ENCODE data around the gene NAXE.
A peak's percentile ranks its signal among the peaks of the same experiment; 100 is the strongest.

NAXE gene

GRCh38 chr1:156579472-156579871, 12.1 kb upstream of the NAXE start, which contains the start of gene TTC24:
Gene TTC24, plus strand, starts transcription at chr1:156579723. Its CDS starts 1,642 bp downstream, at chr1:156581365.
- Histone ChIP-seq H3K4ac (ENCODE audit: low read depth in 1 of 2, low read length in 2 of 2) (no peak within 1 kb of the TSS), H3K79me1 (replicated peaks; ENCODE audit: low read length, poor library complexity, severe bottlenecking) (no peaks in the 10 kb centered on the region), H2BK120ac (ENCODE audit: low read depth, low read length) (no peak within 1 kb of the TSS), H3K9me3 (ENCODE audit: control insufficient read depth, low read length) (no peaks in the 10 kb centered on the region), H3K36me3 (ENCODE audit: control insufficient read depth in 1 of 2, insufficient read depth in 2 of 2, low read depth in 1 of 2, low read length in 2 of 2) (no peaks in the 10 kb centered on the region), H2BK15ac (ENCODE audit: low read depth, poor library complexity, severe bottlenecking) (no peak within 1 kb of the TSS), H2AK5ac (ENCODE audit: low read length, severe bottlenecking) (no peak within 1 kb of the TSS), H3K23ac (ENCODE audit: low read length in 2 of 2) (no peak within 1 kb of the TSS), H3K27me3 (ENCODE audit: control insufficient read depth in 1 of 2, insufficient read depth in 1 of 2, low read length in 2 of 2) (peaks cover 11 to 29% of the 10 kb centered on the region in 2 experiments), H3K4me3 (ENCODE audit: insufficient read depth in 1 of 2, low read depth in 1 of 2, low read length in 2 of 2) (no peak within 1 kb of the TSS), H3K4me1 (ENCODE audit: control insufficient read depth, insufficient read depth, low read depth, low read length) (peaks cover 5% of the 10 kb centered on the region), H2AFZ (ENCODE audit: low read depth, low read length) (no peak within 1 kb of the TSS), H4K8ac (ENCODE audit: low read length) (no peak within 1 kb of the TSS), H3K18ac (ENCODE audit: low read depth in 1 of 2, low read length in 2 of 2) (no peak within 1 kb of the TSS), H2BK12ac (ENCODE audit: low read length in 2 of 2) (no peak within 1 kb of the TSS), H3K9ac (ENCODE audit: low read length) (no peak within 1 kb of the TSS), H2BK5ac (ENCODE audit: low read depth, low read length, poor library complexity, severe bottlenecking) (no peak within 1 kb of the TSS), H3K14ac (ENCODE audit: low read length in 2 of 2) (no peak within 1 kb of the TSS), H3K27ac (ENCODE audit: low read length, poor library complexity, severe bottlenecking) (no peak within 1 kb of the TSS), H4K91ac (ENCODE audit: low read length) (no peak within 1 kb of the TSS), H3K4me2 (ENCODE audit: low read length, poor library complexity, severe bottlenecking) (no peak within 1 kb of the TSS)
- WGBS, result 75% methylated on average over 5 of the region's 5 CpGs
- no peak for DNase-seq

DNA sequence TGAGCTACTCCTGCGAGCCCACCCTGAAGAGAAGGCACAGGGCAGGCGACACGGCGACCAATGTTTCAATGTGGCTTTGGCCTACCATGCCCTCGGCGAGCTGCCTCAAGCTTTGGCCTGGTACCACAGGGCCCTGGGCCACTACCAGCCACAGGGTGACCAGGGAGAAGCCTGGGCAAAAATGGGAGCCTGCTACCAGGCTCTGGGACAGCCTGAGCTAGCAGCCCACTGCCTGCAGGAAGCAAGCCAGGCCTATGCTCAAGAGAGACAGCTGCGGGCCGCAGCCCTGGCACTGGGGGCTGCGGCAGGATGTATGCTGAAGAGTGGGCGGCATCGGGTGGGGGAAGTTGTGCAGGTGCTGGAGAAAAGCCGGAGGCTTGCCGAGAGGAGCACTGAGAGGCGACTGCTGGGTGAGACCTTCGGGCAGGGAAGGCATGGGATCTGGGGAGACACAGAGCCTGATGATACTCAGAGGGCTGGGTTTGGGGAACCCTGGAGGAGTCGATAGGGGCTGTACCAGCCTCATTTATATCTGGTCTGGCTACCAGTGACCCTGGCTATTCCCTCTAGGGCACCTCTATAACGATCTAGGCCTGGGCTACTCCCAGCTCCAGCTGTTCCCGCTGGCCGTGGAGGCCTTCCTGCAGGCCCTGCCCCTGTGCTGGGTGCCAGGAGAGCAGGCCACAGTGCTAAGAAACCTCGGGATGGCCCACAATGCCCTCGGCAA, 9.8 kb upstream of the NAXE start:
- Histone ChIP-seq H3K4ac (ENCODE audit: low read depth in 1 of 2, low read length in 2 of 2) (no peak overlapping the region), H2AK5ac (ENCODE audit: low read length, severe bottlenecking) (no peak overlapping the region), H2BK120ac (ENCODE audit: low read depth, low read length) (no peak overlapping the region), H4K91ac (ENCODE audit: low read length) (no peak overlapping the region), H4K8ac (ENCODE audit: low read length) (no peak overlapping the region), H3K27ac (ENCODE audit: low read length, poor library complexity, severe bottlenecking) (no peak overlapping the region), H3K79me1 (replicated peaks; ENCODE audit: low read length, poor library complexity, severe bottlenecking) (no peaks in the 10 kb centered on the region), H3K9ac (ENCODE audit: low read length) (no peak overlapping the region), H3K14ac (ENCODE audit: low read length in 2 of 2) (no peak overlapping the region), H3K4me1 (ENCODE audit: control insufficient read depth, insufficient read depth, low read depth, low read length) (peaks cover 7% of the 10 kb centered on the region), H3K23ac (ENCODE audit: low read length in 2 of 2) (no peak overlapping the region), H2AFZ (ENCODE audit: low read depth, low read length) (no peak overlapping the region), H3K9me3 (ENCODE audit: control insufficient read depth, low read length) (no peaks in the 10 kb centered on the region), H3K18ac (ENCODE audit: low read depth in 1 of 2, low read length in 2 of 2) (no peak overlapping the region), H2BK12ac (ENCODE audit: low read length in 2 of 2) (no peak overlapping the region), H3K36me3 (ENCODE audit: control insufficient read depth in 1 of 2, insufficient read depth in 2 of 2, low read depth in 1 of 2, low read length in 2 of 2) (no peaks in the 10 kb centered on the region), H2BK15ac (ENCODE audit: low read depth, poor library complexity, severe bottlenecking) (no peak overlapping the region), H3K27me3 (ENCODE audit: control insufficient read depth in 1 of 2, insufficient read depth in 1 of 2, low read length in 2 of 2) (peaks cover 11 to 34% of the 10 kb centered on the region in 2 experiments), H3K4me2 (ENCODE audit: low read length, poor library complexity, severe bottlenecking) (no peak overlapping the region), H2BK5ac (ENCODE audit: low read depth, low read length, poor library complexity, severe bottlenecking) (no peak overlapping the region), H3K4me3 (ENCODE audit: insufficient read depth in 1 of 2, low read depth in 1 of 2, low read length in 2 of 2) (no peak overlapping the region)
- no peak for DNase-seq
- WGBS, result 87% methylated on average over 21 of the region's 21 CpGs

DNA sequence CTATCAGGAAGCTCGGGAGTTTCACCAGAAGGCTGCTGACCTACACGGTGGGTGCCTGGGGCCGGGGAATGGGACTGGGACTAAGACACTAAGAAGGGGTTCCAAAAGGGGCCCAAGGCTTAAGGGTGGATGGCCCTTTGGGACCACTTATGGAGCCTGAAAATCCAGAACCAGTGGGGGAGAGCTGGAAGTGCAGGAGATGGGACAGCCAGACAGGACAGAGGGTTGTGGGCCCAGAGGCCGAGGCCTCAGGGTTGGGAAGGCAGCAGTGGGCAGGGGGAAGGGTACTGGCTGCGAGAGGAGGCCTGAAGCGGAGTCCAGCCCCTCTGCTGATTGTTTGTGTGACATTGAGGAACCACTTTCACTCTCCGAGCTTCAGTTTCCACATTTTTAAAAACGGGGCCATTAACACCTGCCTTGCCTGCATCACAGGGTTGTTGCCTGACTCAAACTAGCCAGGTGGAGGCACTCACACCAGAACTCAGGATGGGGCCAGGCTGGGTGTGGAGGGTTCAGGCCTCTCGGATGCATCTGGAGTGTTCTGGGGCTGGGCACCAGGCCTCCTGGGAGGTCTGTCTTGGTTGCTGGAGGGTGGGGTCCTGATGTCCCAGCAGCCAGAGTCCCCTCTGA, 9.1 kb upstream of the NAXE start:
- Histone ChIP-seq H3K36me3 (ENCODE audit: control insufficient read depth in 1 of 2, insufficient read depth in 2 of 2, low read depth in 1 of 2, low read length in 2 of 2) (no peaks in the 10 kb centered on the region), H2AFZ (ENCODE audit: low read depth, low read length) (no peak overlapping the region), H3K9ac (ENCODE audit: low read length) (no peak overlapping the region), H3K79me1 (replicated peaks; ENCODE audit: low read length, poor library complexity, severe bottlenecking) (no peaks in the 10 kb centered on the region), H2AK5ac (ENCODE audit: low read length, severe bottlenecking) (no peak overlapping the region), H3K27ac (ENCODE audit: low read length, poor library complexity, severe bottlenecking) (no peak overlapping the region), H3K9me3 (ENCODE audit: control insufficient read depth, low read length) (no peaks in the 10 kb centered on the region), H2BK5ac (ENCODE audit: low read depth, low read length, poor library complexity, severe bottlenecking) (no peak overlapping the region), H2BK120ac (ENCODE audit: low read depth, low read length) (no peak overlapping the region), H3K4me1 (ENCODE audit: control insufficient read depth, insufficient read depth, low read depth, low read length) (peaks cover 7% of the 10 kb centered on the region), H3K4ac (ENCODE audit: low read depth in 1 of 2, low read length in 2 of 2) (no peak overlapping the region), H3K18ac (ENCODE audit: low read depth in 1 of 2, low read length in 2 of 2) (no peak overlapping the region), H2BK12ac (ENCODE audit: low read length in 2 of 2) (no peak overlapping the region), H4K91ac (ENCODE audit: low read length) (no peak overlapping the region), H3K4me2 (ENCODE audit: low read length, poor library complexity, severe bottlenecking) (no peak overlapping the region), H4K8ac (ENCODE audit: low read length) (no peak overlapping the region), H2BK15ac (ENCODE audit: low read depth, poor library complexity, severe bottlenecking) (no peak overlapping the region), H3K23ac (ENCODE audit: low read length in 2 of 2) (no peak overlapping the region), H3K27me3 (ENCODE audit: control insufficient read depth in 1 of 2, insufficient read depth in 1 of 2, low read length in 2 of 2) (peaks cover 11 to 34% of the 10 kb centered on the region in 2 experiments), H3K14ac (ENCODE audit: low read length in 2 of 2) (no peak overlapping the region), H3K4me3 (ENCODE audit: insufficient read depth in 1 of 2, low read depth in 1 of 2, low read length in 2 of 2) (no peak overlapping the region)
- no peak for DNase-seq
- WGBS, result 80% methylated on average over 9 of the region's 9 CpGs

DNA sequence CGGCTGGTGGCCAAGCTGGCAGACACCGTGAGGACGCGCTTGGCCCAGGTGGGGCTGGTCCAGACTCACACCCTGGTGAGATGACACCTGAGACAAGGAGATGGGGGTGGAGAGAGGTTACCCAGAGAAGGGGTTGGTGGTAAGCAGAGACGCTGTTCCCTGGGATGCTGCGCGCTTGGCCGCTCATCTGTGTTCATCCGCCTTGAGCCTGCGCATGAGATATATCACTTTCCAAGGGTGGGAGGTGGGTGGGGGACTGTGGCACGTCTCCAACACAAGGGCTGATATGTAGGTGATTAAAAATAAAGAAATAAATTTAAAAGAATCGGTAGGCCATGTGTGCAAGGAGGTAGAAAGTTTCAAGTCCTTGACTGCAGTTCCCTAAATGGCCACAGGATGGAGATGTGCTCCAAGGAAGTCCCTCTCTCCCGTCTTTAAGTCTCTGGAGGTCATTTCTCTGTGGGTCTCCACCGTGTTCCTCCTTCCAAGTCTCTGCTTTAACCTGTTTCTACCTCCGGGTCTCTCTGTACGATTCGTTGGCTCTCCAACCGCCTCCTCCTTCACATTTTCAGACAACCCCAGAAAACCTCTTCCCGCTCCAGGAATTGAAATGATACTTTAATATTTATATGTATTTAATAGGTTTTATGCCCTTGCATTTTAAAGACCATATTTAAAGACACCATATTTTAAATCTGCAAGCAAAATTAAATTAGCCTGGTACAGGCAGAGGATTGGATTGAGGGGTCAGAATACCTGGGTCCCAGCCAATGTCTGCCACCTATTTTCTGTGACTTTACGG, 7.6 kb upstream of the NAXE start:
- no peaks in the 10 kb centered on the region for H3K79me1 ChIP-seq (replicated peaks; ENCODE audit: low read length, poor library complexity, severe bottlenecking)
- peak overlapping the region; percentile 59 for H3K9ac ChIP-seq (ENCODE audit: low read length)
- no peak overlapping the region for H3K4ac ChIP-seq (ENCODE audit: low read depth in 1 of 2, low read length in 2 of 2)
- no peak overlapping the region for H3K14ac ChIP-seq (ENCODE audit: low read length in 2 of 2)
- no peak overlapping the region for H3K27ac ChIP-seq (ENCODE audit: low read length, poor library complexity, severe bottlenecking)
- no peak overlapping the region for H3K23ac ChIP-seq (ENCODE audit: low read length in 2 of 2)
- no peaks in the 10 kb centered on the region for H3K9me3 ChIP-seq (ENCODE audit: control insufficient read depth, low read length)
- no peak overlapping the region for H2BK5ac ChIP-seq (ENCODE audit: low read depth, low read length, poor library complexity, severe bottlenecking)
- no peak overlapping the region for H4K8ac ChIP-seq (ENCODE audit: low read length)
- peaks cover 11 to 34% of the 10 kb centered on the region in 2 experiments for H3K27me3 ChIP-seq (ENCODE audit: control insufficient read depth in 1 of 2, insufficient read depth in 1 of 2, low read length in 2 of 2)
- H3K36me3 ChIP-seq (ENCODE audit: control insufficient read depth in 1 of 2, insufficient read depth in 2 of 2, low read depth in 1 of 2, low read length in 2 of 2), result no peaks in the 10 kb centered on the region
- H3K4me1 ChIP-seq (ENCODE audit: control insufficient read depth, insufficient read depth, low read depth, low read length), result peaks cover 7% of the 10 kb centered on the region
- H3K18ac ChIP-seq (ENCODE audit: low read depth in 1 of 2, low read length in 2 of 2), result no peak overlapping the region
- H2AK5ac ChIP-seq (ENCODE audit: low read length, severe bottlenecking), result no peak overlapping the region
- H4K91ac ChIP-seq (ENCODE audit: low read length), result no peak overlapping the region
- no peak overlapping the region for H2BK15ac ChIP-seq (ENCODE audit: low read depth, poor library complexity, severe bottlenecking)
- H3K4me3 ChIP-seq (ENCODE audit: insufficient read depth in 1 of 2, low read depth in 1 of 2, low read length in 2 of 2), result no peak overlapping the region
- peak; percentile 82 for DNase-seq
- no peak overlapping the region for H2BK12ac ChIP-seq (ENCODE audit: low read length in 2 of 2)
- 54% methylated on average over 17 of the region's 20 CpGs for WGBS
- no peak overlapping the region for H2AFZ ChIP-seq (ENCODE audit: low read depth, low read length)
- peak overlapping the region; percentile 34 for H3K4me2 ChIP-seq (ENCODE audit: low read length, poor library complexity, severe bottlenecking)
- H2BK120ac ChIP-seq (ENCODE audit: low read depth, low read length), result no peak overlapping the region
